Tibial nerve (tissue), 4 donors: ENCODE results near the gene USP34. TPM values are rescaled to one million over a fixed set of nuclear protein-coding genes. Genes with fewer than 3 reads are reported as not detected.

ENCODE experiments used
- DNase-seq, 2 donors: peaks; one replicate each; pipeline ENCODE4 v3.0.0-alpha.2; 2019; ENCODE audit warnings: low spot score in 2 of 2
- H3K27ac ChIP-seq, 4 donors: fragments of 200-600 bp; sonication (generic) in 3 of 4; one replicate each; pipeline ENCODE4 v1.5.1; 2017 to 2019; ENCODE audit warnings: mild to moderate bottlenecking in 1 of 4
- H3K27me3 ChIP-seq, 2 donors: fragments of 200-600 bp; sonication (generic) in 1 of 2; one replicate each; pipeline versions ENCODE4 v1.5.1 to v1.6.0; 2017 to 2019
- H3K36me3 ChIP-seq, 3 donors: fragments of 200-600 bp; sonication (generic); one replicate each; pipeline ENCODE4 v1.5.1; 2018 to 2019
- H3K4me1 ChIP-seq, 4 donors: fragments of 200-600 bp; sonication (generic) in 3 of 4; one replicate each; pipeline ENCODE4 v1.5.1; 2017 to 2019
- H3K4me3 ChIP-seq, 4 donors: fragments of 200-600 bp; sonication (generic) in 3 of 4; one replicate each; pipeline ENCODE4 v1.5.1; 2017 to 2019; ENCODE audit warnings: mild to moderate bottlenecking in 1 of 4, moderate library complexity in 1 of 4
- H3K9me3 ChIP-seq, 4 donors: fragments of 200-600 bp; sonication (generic) in 3 of 4; one replicate each; pipeline ENCODE4 v1.5.1; 2017 to 2019
- CTCF ChIP-seq, 5 experiments: fragments of 200-600 bp in 3 of 5; fragments of 450-650 bp in 2 of 5; sonication (generic) in 3 of 5; IDR thresholded peaks; one replicate each; pipeline ENCODE4 v1.5.1; 2016 to 2019; ENCODE audit warnings: antibody characterized with exemption in 5 of 5, mild to moderate bottlenecking in 3 of 5, moderate library complexity in 2 of 5
- EP300 ChIP-seq, 2 donors: sonication (generic); formaldehyde crosslinking; IDR thresholded peaks; one replicate each; pipeline ENCODE4 v1.6.1; 2017; ENCODE audit warnings: antibody characterized with exemption in 2 of 2, mild to moderate bottlenecking in 1 of 2
- POLR2A ChIP-seq, 2 donors: fragments of 450-650 bp; IDR thresholded peaks; one replicate each; pipeline ENCODE4 v1.6.1; 2017; ENCODE audit warnings: antibody characterized with exemption in 2 of 2, mild to moderate bottlenecking in 2 of 2, moderate library complexity in 2 of 2
- WGBS, 2 donors: methylation state at CpG; one replicate each; pipeline ENCODE4 v1.1.5; 2018; 5-methylcytosine and 5-hydroxymethylcytosine counted together
- total RNA-seq, 4 donors: library from RNA; depleted of rRNA; stranded (reverse); fragments of >200 nt; gene quantifications; one replicate each; pipeline ENCODE4 v1.1.0, GENCODE V29; 2016

Gene USP34
- total RNA-seq, 4 donors from 2014 or later = 114 to 211 (median 148) TPM

- no peak for DNase-seq
- no peak for TF ChIP-seq POLR2A (IDR thresholded peaks at IDR 0.05)
- TF ChIP-seq CTCF (IDR thresholded peaks at IDR 0.05) = no peak
- no peak for TF ChIP-seq EP300 (IDR thresholded peaks at IDR 0.05)
- H3K9me3 ChIP-seq = no peaks in the 10 kb centered on the region
- H3K27me3 ChIP-seq = no peaks in the 10 kb centered on the region
- no peak overlapping the region for H3K27ac ChIP-seq
- H3K4me3 ChIP-seq = no peak overlapping the region
- WGBS, 2 donors = 83 to 88% methylated on average over 5 of the region's 5 CpGs
- H3K36me3 ChIP-seq = peaks cover 0 to 56% (median 0%) of the 10 kb centered on the region in 3 donors
- no peaks in the 10 kb centered on the region for H3K4me1 ChIP-seq
Measured at GRCh38 chr2:61255580-61256437, 215.1 kb downstream of the USP34 start.

- no peaks in the 10 kb centered on the region for H3K27me3 ChIP-seq
- no peak overlapping the region for H3K4me3 ChIP-seq
- no peaks in the 10 kb centered on the region for H3K9me3 ChIP-seq
- H3K36me3 ChIP-seq = peaks cover 0 to 58% (median 0%) of the 10 kb centered on the region in 3 donors
- WGBS, 2 donors = 91 to 94% methylated on average over 5 of the region's 5 CpGs
- DNase-seq = no peak
- H3K27ac ChIP-seq = no peak overlapping the region
- TF ChIP-seq EP300 (IDR thresholded peaks at IDR 0.05) (no peak), CTCF (IDR thresholded peaks at IDR 0.05) (no peak), POLR2A (IDR thresholded peaks at IDR 0.05) (no peak)
- H3K4me1 ChIP-seq = no peaks in the 10 kb centered on the region
Measured at GRCh38 chr2:61254536-61254935, 216.4 kb downstream of the USP34 start.

- no peaks in the 10 kb centered on the region for H3K27me3 ChIP-seq
- no peak overlapping the region for H3K4me3 ChIP-seq
- DNase-seq = no peak
- peaks cover 0 to 52% (median 0%) of the 10 kb centered on the region in 3 donors for H3K36me3 ChIP-seq
- H3K27ac ChIP-seq = no peak overlapping the region
- H3K9me3 ChIP-seq = no peaks in the 10 kb centered on the region
- TF ChIP-seq EP300 (IDR thresholded peaks at IDR 0.05) (no peak), POLR2A (IDR thresholded peaks at IDR 0.05) (no peak), CTCF (IDR thresholded peaks at IDR 0.05) (no peak)
- no peaks in the 10 kb centered on the region for H3K4me1 ChIP-seq
- WGBS, 2 donors = 86 to 89% methylated on average over 4 of the region's 4 CpGs
Measured at GRCh38 chr2:61253136-61253535, 217.8 kb downstream of the USP34 start.

- Histone ChIP-seq H3K27me3 (no peaks in the 10 kb centered on the region), H3K4me1 (no peaks in the 10 kb centered on the region), H3K9me3 (no peaks in the 10 kb centered on the region), H3K4me3 (no peak overlapping the region), H3K27ac (no peak overlapping the region), H3K36me3 (peaks cover 0 to 52% (median 0%) of the 10 kb centered on the region in 3 donors)
- TF ChIP-seq CTCF (IDR thresholded peaks at IDR 0.05) (no peak), EP300 (IDR thresholded peaks at IDR 0.05) (no peak), POLR2A (IDR thresholded peaks at IDR 0.05) (no peak)
- 75 to 76% methylated on average over 2 of the region's 2 CpGs for WGBS, 2 donors
- no peak for DNase-seq
Measured at GRCh38 chr2:61252031-61252430, 218.9 kb downstream of the USP34 start.

- Histone ChIP-seq H3K4me3 (no peak overlapping the region), H3K27ac (no peak overlapping the region), H3K9me3 (no peaks in the 10 kb centered on the region), H3K4me1 (no peaks in the 10 kb centered on the region), H3K36me3 (peaks cover 0 to 47% (median 0%) of the 10 kb centered on the region in 3 donors), H3K27me3 (no peaks in the 10 kb centered on the region)
- no peak for TF ChIP-seq CTCF (IDR thresholded peaks at IDR 0.05)
- no peak for TF ChIP-seq POLR2A (IDR thresholded peaks at IDR 0.05)
- no peak for TF ChIP-seq EP300 (IDR thresholded peaks at IDR 0.05)
- no peak for DNase-seq
- 91 to 96% methylated on average over 9 of the region's 9 CpGs for WGBS, 2 donors
Measured at GRCh38 chr2:61249521-61250071, 221.3 kb downstream of the USP34 start.
